Naive thymus-derived CD4-positive, alpha-beta T cell (primary cell): ENCODE results near the gene TUBB2B. TPM values are rescaled to one million over a fixed set of nuclear protein-coding genes. Genes with fewer than 3 reads are reported as not detected.

Experiments
- ATAC-seq: fragments of 150-1000 bp; cut with Tn5 transposase; 2 replicates; pipeline ENCODE4 v1.10.0; 2021; ENCODE audit warnings: mild to moderate bottlenecking, moderate library complexity
- CTCF ChIA-PET: fragments of 350-600 bp; sonication (Branson Sonifier 250); formaldehyde crosslinking; loops from one replicate; lab custom pipeline; 2021; ENCODE audit warnings: antibody characterized with exemption; lab: Charles Lee
- POLR2A ChIA-PET: fragments of 350-600 bp; sonication (Branson Sonifier 250); formaldehyde crosslinking; loops from one replicate; lab custom pipeline; 2021; ENCODE audit warnings: antibody characterized with exemption, inconsistent platforms; lab: Charles Lee
- DNase-seq, 9 donors: peaks; one replicate each; pipeline versions ENCODE4 v3.0.0 to v3.0.0-alpha.2; 2020 to 2022; ENCODE audit warnings: mixed read lengths in 1 of 9
- H3K27ac ChIP-seq: one replicate; pipeline ENCODE4 v1.7.0; 2013; ENCODE audit warnings: mild to moderate bottlenecking, low read depth, low read length, moderate library complexity
- H3K27me3 ChIP-seq, 2 donors: one replicate each; pipeline ENCODE4 v1.7.0; 2013; ENCODE audit warnings: low read length in 2 of 2, mild to moderate bottlenecking in 2 of 2, moderate library complexity in 2 of 2; ENCODE audit not compliant: control insufficient read depth in 2 of 2, insufficient read depth in 2 of 2
- H3K36me3 ChIP-seq, 3 experiments: 1 replicate in 2 of 3; 2 replicates in 1 of 3; pipeline ENCODE4 v1.7.0; 2013; ENCODE audit warnings: low read length in 3 of 3, mild to moderate bottlenecking in 3 of 3, moderate library complexity in 1 of 3; ENCODE audit not compliant: insufficient read depth in 3 of 3, control insufficient read depth in 2 of 3
- H3K4me1 ChIP-seq, 2 donors: one replicate each; pipeline ENCODE4 v1.7.0; 2013; ENCODE audit warnings: low read length in 2 of 2, mild to moderate bottlenecking in 2 of 2, moderate library complexity in 1 of 2; ENCODE audit not compliant: control insufficient read depth in 2 of 2, insufficient read depth in 2 of 2
- H3K4me3 ChIP-seq: 2 replicates; pipeline ENCODE4 v1.7.0; 2013; ENCODE audit warnings: mild to moderate bottlenecking, low read length
- H3K9me3 ChIP-seq, 3 experiments: 1 replicate in 2 of 3; 2 replicates in 1 of 3; pipeline ENCODE4 v1.7.0; 2013; ENCODE audit warnings: low read length in 3 of 3; ENCODE audit not compliant: control insufficient read depth in 2 of 3
- H3K27ac Mint-ChIP-seq, 9 donors: one replicate each; pipeline ENCODE4 v1.8.0; 2020 to 2022; ENCODE audit warnings: mixed read lengths in 9 of 9, mild to moderate bottlenecking in 8 of 9, moderate library complexity in 5 of 9, inconsistent platforms in 2 of 9
- H3K27me3 Mint-ChIP-seq, 5 donors: one replicate each; pipeline ENCODE4 v1.8.0; 2021 to 2022; ENCODE audit warnings: mixed read lengths in 5 of 5, mild to moderate bottlenecking in 1 of 5
- H3K36me3 Mint-ChIP-seq, 5 donors: one replicate each; pipeline ENCODE4 v1.8.0; 2020 to 2022; ENCODE audit warnings: mixed read lengths in 5 of 5, mild to moderate bottlenecking in 3 of 5, inconsistent platforms in 1 of 5
- H3K4me1 Mint-ChIP-seq, 7 donors: one replicate each; pipeline ENCODE4 v1.8.0; 2020 to 2022; ENCODE audit warnings: mixed read lengths in 7 of 7, mild to moderate bottlenecking in 3 of 7, inconsistent platforms in 1 of 7
- H3K4me3 Mint-ChIP-seq, 10 donors: one replicate each; pipeline ENCODE4 v1.8.0; 2020 to 2022; ENCODE audit warnings: mild to moderate bottlenecking in 10 of 10, mixed read lengths in 10 of 10, moderate library complexity in 6 of 10, inconsistent platforms in 2 of 10
- H3K9me3 Mint-ChIP-seq, 11 donors: one replicate each; pipeline ENCODE4 v1.8.0; 2020 to 2022; ENCODE audit warnings: mixed read lengths in 11 of 11, mild to moderate bottlenecking in 4 of 11, inconsistent platforms in 1 of 11, moderate library complexity in 1 of 11
- intact Hi-C, 2 donors: fragments of 100-400 bp; cut with micrococcal nuclease; formaldehyde crosslinking; loops; one replicate each; pipeline ENCODE4 v1.15.1; 2023
- polyA plus RNA-seq, 2 donors: library from polyadenylated mRNA; unstranded; fragments of 300-500 nt; fragmentation: Illumina TruSeq; gene quantifications; one replicate each; pipeline ENCODE4 v1.2.3, GENCODE V29; 2021
- total RNA-seq, 6 experiments: library from RNA in 5 of 6; stranded (reverse) in 5 of 6; gene quantifications; 1 replicate in 5 of 6; 2 replicates in 1 of 6; pipeline ENCODE4 v1.2.3 and lab custom pipeline; 2021 to 2026

The TUBB2B gene
- total RNA-seq, result 1 to 10 TPM in 1 of 5 experiments, under 1 TPM in 2, not detected in 2; 0.27 to 1.6 (median 0.54) TPM
- polyA plus RNA-seq, result under 1 TPM in 1 of 2 donors, not detected in 1; 0.18 TPM
- total RNA-seq (lab: John Stamatoyannopoulos, UW), result 2.3 reads per million, percentile 11 among the genes with 10 or more reads in this experiment

GRCh38 chr6:3227363-3228045 lies at the start of gene TUBB2B:
Gene TUBB2B, minus strand, starts transcription at chr6:3227653. Its CDS starts 110 bp downstream, at chr6:3227543.
- Mint-ChIP-seq H3K4me3 (peak within 1 kb of the TSS; percentile 78 to 92 (median 83)), H3K36me3 (peaks cover 0 to 1% (median 0%) of the 10 kb centered on the region in 5 donors), H3K27me3 (peaks cover 46 to 77% (median 72%) of the 10 kb centered on the region in 5 donors), H3K4me1 (peaks cover 25 to 59% (median 38%) of the 10 kb centered on the region in 7 donors), H3K9me3 (peaks cover 0 to 6% (median 0%) of the 10 kb centered on the region in 11 donors), H3K27ac (peak within 1 kb of the TSS in 2 of 9 donors; percentile 40 to 49)
- peak within 1 kb of the TSS; percentile 30 for H3K4me3 ChIP-seq
- POLR2A ChIA-PET, result no interaction called here
- DNase-seq, result no peak
- no peak for ATAC-seq
- peaks cover 38 to 45% of the 10 kb centered on the region in 2 donors for H3K4me1 ChIP-seq
- CTCF ChIA-PET, result no interaction called here
- no peak within 1 kb of the TSS for H3K27ac ChIP-seq
- H3K36me3 ChIP-seq, result no peaks in the 10 kb centered on the region
- no peaks in the 10 kb centered on the region for H3K9me3 ChIP-seq
- intact Hi-C loops, result loop anchor here (2.0 to 5.0 kb wide), 2 partner anchors 65 to 67 kb away; no protein-coding TSS in a partner anchor
- H3K27me3 ChIP-seq, result peaks cover 30 to 43% of the 10 kb centered on the region in 2 donors

- DNase-seq (no peak), ATAC-seq (no peak)
- Mint-ChIP-seq H3K36me3 (peaks cover 0 to 4% (median 0%) of the 10 kb centered on the region in 5 donors), H3K27ac (peak overlapping the region in 1 of 9 donors; percentile 77), H3K4me3 (no peak overlapping the region), H3K9me3 (peaks cover 0 to 3% (median 0%) of the 10 kb centered on the region in 11 donors), H3K27me3 (no peaks in the 10 kb centered on the region), H3K4me1 (peaks cover 3 to 21% (median 9%) of the 10 kb centered on the region in 7 donors)
- no peak overlapping the region for H3K4me3 ChIP-seq
- ChIA-PET POLR2A (no interaction called here), CTCF (interaction anchor here (1.3 kb wide), 1 partner anchor 9 kb away, joined by 4 read pairs; no protein-coding TSS in a partner anchor)
- no peaks in the 10 kb centered on the region for H3K9me3 ChIP-seq
- intact Hi-C loops, result loop anchor here (5.0 to 10.0 kb wide), 4 partner anchors 80 to 710 kb away; no protein-coding TSS in a partner anchor
- no peaks in the 10 kb centered on the region for H3K27me3 ChIP-seq
- H3K27ac ChIP-seq, result no peak overlapping the region
- peaks cover 0 to 16% (median 0%) of the 10 kb centered on the region in 3 experiments for H3K36me3 ChIP-seq
- peaks cover 0 to 5% of the 10 kb centered on the region in 2 donors for H3K4me1 ChIP-seq
Observed at GRCh38 chr6:3277251-3277650, 49.8 kb upstream of the TUBB2B start.

DNA sequence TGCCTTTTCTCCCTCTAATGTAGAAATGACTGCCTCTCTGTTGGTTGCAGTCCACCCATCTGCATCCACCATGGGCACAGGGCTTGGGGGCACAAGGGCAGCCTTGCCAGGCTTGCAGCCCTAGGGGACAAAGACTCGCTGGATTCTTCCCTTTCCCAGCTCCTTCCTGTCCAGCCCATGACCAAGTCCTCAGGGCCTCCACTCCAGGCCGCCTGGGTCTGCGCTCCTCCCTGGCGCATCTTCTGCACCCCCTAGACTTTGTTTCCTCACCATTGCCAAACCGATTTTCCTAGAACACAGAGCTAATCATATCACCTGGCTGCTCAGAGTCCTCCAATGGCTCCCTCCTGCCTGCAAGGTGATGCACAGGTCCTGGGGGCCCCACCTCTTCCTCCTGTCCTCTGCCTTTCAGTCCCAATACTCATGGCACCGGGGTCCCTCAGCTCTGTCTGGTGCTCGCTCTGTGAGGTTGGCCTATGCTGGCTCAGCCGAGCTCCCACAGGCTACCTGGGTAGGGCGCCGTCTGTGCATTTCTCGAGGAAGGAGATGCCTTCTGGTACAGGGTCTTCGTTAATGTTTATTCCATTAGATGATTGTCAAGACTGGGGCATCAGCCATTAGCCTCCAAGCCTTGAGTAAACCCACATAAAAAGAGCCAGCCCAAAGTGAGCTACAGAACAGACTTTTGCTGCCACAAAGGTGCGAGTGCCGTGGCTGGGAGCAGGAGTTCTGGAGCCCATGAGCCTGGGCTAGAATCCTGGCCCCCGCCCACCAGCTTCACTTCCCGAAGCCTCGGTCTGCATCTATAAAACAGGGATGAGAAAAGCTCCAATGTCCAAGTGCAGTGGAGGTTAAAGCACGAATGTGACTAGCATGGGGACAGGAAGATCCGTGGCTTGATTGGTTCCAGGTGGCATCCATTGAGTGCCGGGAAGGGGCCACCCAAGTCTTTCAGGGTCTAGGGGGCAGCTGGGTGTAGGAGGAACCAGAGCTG lies 49.0 kb upstream of the TUBB2B start:
- ATAC-seq, result no peak
- intact Hi-C loops, result loop anchor here (5.0 to 10.0 kb wide), 4 partner anchors 81 to 711 kb away; no protein-coding TSS in a partner anchor
- POLR2A ChIA-PET, result no interaction called here

GRCh38 chr6:3273707-3274521 lies 46.5 kb upstream of the TUBB2B start:
- Histone ChIP-seq H3K4me3 (no peak overlapping the region), H3K27me3 (no peaks in the 10 kb centered on the region), H3K4me1 (no peaks in the 10 kb centered on the region), H3K36me3 (peaks cover 0 to 43% (median 0%) of the 10 kb centered on the region in 3 experiments), H3K9me3 (no peaks in the 10 kb centered on the region), H3K27ac (no peak overlapping the region)
- ATAC-seq, result no peak
- intact Hi-C loops, result loop anchor here in 1 of 2 donors (10.0 kb wide), 1 partner anchor 661 kb away; no protein-coding TSS in a partner anchor
- POLR2A ChIA-PET, result no interaction called here
- Mint-ChIP-seq H3K27me3 (no peaks in the 10 kb centered on the region), H3K4me3 (no peak overlapping the region), H3K27ac (peak overlapping the region in 7 of 9 donors; percentile 32 to 87 (median 62)), H3K9me3 (peaks cover 0 to 1% (median 0%) of the 10 kb centered on the region in 11 donors), H3K36me3 (peaks cover 0 to 26% (median 7%) of the 10 kb centered on the region in 5 donors), H3K4me1 (peaks cover 3 to 41% (median 22%) of the 10 kb centered on the region in 7 donors)
- no peak for DNase-seq
- CTCF ChIA-PET, result interaction anchor here (0.6 to 1.2 kb wide), 2 partner anchors 459 to 706 kb away, joined by 3 to 4 read pairs; no protein-coding TSS in a partner anchor

More for the DNA sequence above, 49.0 kb upstream of the TUBB2B start:
- Mint-ChIP-seq H3K4me1 (peaks cover 3 to 27% (median 15%) of the 10 kb centered on the region in 7 donors), H3K9me3 (peaks cover 0 to 3% (median 0%) of the 10 kb centered on the region in 11 donors), H3K27ac (peak overlapping the region in 4 of 9 donors; percentile 61 to 77 (median 72)), H3K4me3 (no peak overlapping the region), H3K36me3 (peaks cover 0 to 10% (median 0%) of the 10 kb centered on the region in 5 donors), H3K27me3 (no peaks in the 10 kb centered on the region)
- peaks cover 0 to 5% of the 10 kb centered on the region in 2 donors for H3K4me1 ChIP-seq
- peaks cover 0 to 23% (median 0%) of the 10 kb centered on the region in 3 experiments for H3K36me3 ChIP-seq
- H3K27me3 ChIP-seq, result no peaks in the 10 kb centered on the region
- no peak overlapping the region for H3K27ac ChIP-seq
- no peak for DNase-seq
- H3K4me3 ChIP-seq, result no peak overlapping the region
- CTCF ChIA-PET, result interaction anchor here (0.8 to 1.3 kb wide), 2 partner anchors 10 to 456 kb away, joined by 3 to 4 read pairs; no protein-coding TSS in a partner anchor
- no peaks in the 10 kb centered on the region for H3K9me3 ChIP-seq

- H3K9me3 Mint-ChIP-seq, result peaks cover 0 to 1% (median 0%) of the 10 kb centered on the region in 11 donors
- H3K4me1 Mint-ChIP-seq, result peaks cover 0 to 47% (median 31%) of the 10 kb centered on the region in 7 donors
- H3K4me3 Mint-ChIP-seq, result no peak overlapping the region
Observed at GRCh38 chr6:3272911-3273547, 45.6 kb upstream of the TUBB2B start.

More at GRCh38 chr6:3272911-3273547, 45.6 kb upstream of the TUBB2B start:
- Mint-ChIP-seq H3K36me3 (peaks cover 0 to 28% (median 9%) of the 10 kb centered on the region in 5 donors), H3K27me3 (no peaks in the 10 kb centered on the region), H3K27ac (no peak overlapping the region)
- Histone ChIP-seq H3K4me3 (no peak overlapping the region), H3K27ac (no peak overlapping the region), H3K4me1 (no peaks in the 10 kb centered on the region), H3K36me3 (peaks cover 0 to 52% (median 0%) of the 10 kb centered on the region in 3 experiments), H3K9me3 (no peaks in the 10 kb centered on the region), H3K27me3 (no peaks in the 10 kb centered on the region)
- intact Hi-C loops, result loop anchor here in 1 of 2 donors (10.0 kb wide), 1 partner anchor 662 kb away; no protein-coding TSS in a partner anchor
- CTCF ChIA-PET, result no interaction called here
- DNase-seq (no peak), ATAC-seq (no peak)
- POLR2A ChIA-PET, result no interaction called here
